Thyroid gland (tissue), 4 donors: ENCODE data around the gene SLC12A4.
"Not testable (repeated sequence)": the region's sequence is repeated elsewhere in the genome, so short reads cannot be mapped to it uniquely, and the experiment has no call there.

ENCODE experiments used
- CTCF ChIP-seq, 6 experiments: fragments of 200-600 bp in 3 of 6; fragments of 450-650 bp in 3 of 6; sonication (generic) in 3 of 6; IDR thresholded peaks; one replicate each; pipeline ENCODE4 v1.5.1; 2016 to 2019; ENCODE audit warnings: antibody characterized with exemption in 6 of 6, mild to moderate bottlenecking in 2 of 6, inconsistent platforms in 1 of 6, moderate library complexity in 1 of 6
- POLR2A ChIP-seq, 2 donors: fragments of 450-650 bp; IDR thresholded peaks; one replicate each; pipeline ENCODE4 v1.6.1; 2017; ENCODE audit warnings: antibody characterized with exemption in 2 of 2, mild to moderate bottlenecking in 2 of 2, moderate library complexity in 1 of 2

- not testable (repeated sequence) for TF ChIP-seq CTCF, POLR2A (IDR thresholded peaks at IDR 0.05)
Observed at GRCh38 chr16:67998231-67998778, 29.9 kb upstream of the SLC12A4 start.
